HL-60 (cell line): ENCODE data around the gene RSPH1.

ENCODE experiments used
- DNase-seq, 2 experiments: peaks; one replicate each; pipeline ENCODE4 v3.0.0-alpha.2; 2010 to 2020; ENCODE audit warnings: low read depth in 1 of 2, low spot score in 1 of 2
- H3K27ac ChIP-seq: fragments of 250-450 bp; sonication (Bioruptor Pico); replicated peaks from 2 replicates; pipeline ENCODE4 v1.5.1; 2020; ENCODE audit warnings: mild to moderate bottlenecking, moderate library complexity
- H3K27me3 ChIP-seq: fragments of 250-450 bp; sonication (Bioruptor Pico); 2 replicates; pipeline ENCODE4 v1.5.1; 2021; ENCODE audit warnings: mild to moderate bottlenecking, moderate library complexity; ENCODE audit not compliant: insufficient read depth, poor library complexity, severe bottlenecking
- H3K4me3 ChIP-seq: replicated peaks from 2 replicates; pipeline ENCODE4 v1.5.1; 2011; ENCODE audit warnings: mild to moderate bottlenecking, control low read depth, low read length; ENCODE audit not compliant: insufficient read depth
- CTCF ChIP-seq: IDR thresholded peaks from one replicate; pipeline ENCODE4 v1.5.1; 2011; ENCODE audit warnings: low read length, control low read depth, inconsistent platforms; ENCODE audit not compliant: insufficient read depth
- GABPA ChIP-seq: IDR thresholded peaks from 2 replicates; pipeline ENCODE4 v1.6.1; 2012; ENCODE audit warnings: low read depth
- POLR2AphosphoS5 ChIP-seq: IDR thresholded peaks from 2 replicates; pipeline ENCODE4 v1.6.1; 2012; ENCODE audit warnings: low read depth
- REST ChIP-seq: IDR thresholded peaks from 2 replicates; pipeline ENCODE4 v1.6.1; 2012; ENCODE audit warnings: low read depth; ENCODE audit not compliant: insufficient replicate concordance
- SPI1 ChIP-seq: IDR thresholded peaks from 2 replicates; pipeline ENCODE4 v1.6.1; 2012; ENCODE audit warnings: low read depth, mild to moderate bottlenecking, borderline replicate concordance

Gene RSPH1

GRCh38 chr21:42505090-42505726 is 9.2 kb upstream of the RSPH1 start:
- no peak overlapping the region for H3K27ac ChIP-seq
- no peak for TF ChIP-seq SPI1
- TF ChIP-seq REST: no peak
- no peak for TF ChIP-seq POLR2AphosphoS5
- TF ChIP-seq CTCF: no peak
- TF ChIP-seq GABPA: no peak
- DNase-seq: no peak
- H3K27me3 ChIP-seq: no peaks in the 10 kb centered on the region
- no peak overlapping the region for H3K4me3 ChIP-seq

GRCh38 chr21:42503711-42504110 is 7.7 kb upstream of the RSPH1 start:
- H3K27me3 ChIP-seq: no peaks in the 10 kb centered on the region
- DNase-seq: no peak
- TF ChIP-seq SPI1 (no peak), GABPA (no peak), REST (no peak), CTCF (no peak), POLR2AphosphoS5 (no peak)
- H3K27ac ChIP-seq: no peak overlapping the region
- H3K4me3 ChIP-seq: no peak overlapping the region

- no peak overlapping the region for H3K27ac ChIP-seq
- no peaks in the 10 kb centered on the region for H3K27me3 ChIP-seq
- H3K4me3 ChIP-seq: no peak overlapping the region
- no peak for TF ChIP-seq GABPA
- TF ChIP-seq REST: no peak
- TF ChIP-seq CTCF: no peak
- TF ChIP-seq POLR2AphosphoS5: no peak
- TF ChIP-seq SPI1: no peak
- no peak for DNase-seq
Observed at GRCh38 chr21:42500736-42501135, 4.7 kb upstream of the RSPH1 start.
